ENCODE results near the gene NTRK1. TPM values are rescaled to one million over a fixed set of nuclear protein-coding genes. Genes with fewer than 3 reads are reported as not detected.

The NTRK1 gene
- total and polyA plus RNA-seq, 2 donors (not counting 1 experiment from before 2014, with no cell fraction given) = not detected

DNA sequence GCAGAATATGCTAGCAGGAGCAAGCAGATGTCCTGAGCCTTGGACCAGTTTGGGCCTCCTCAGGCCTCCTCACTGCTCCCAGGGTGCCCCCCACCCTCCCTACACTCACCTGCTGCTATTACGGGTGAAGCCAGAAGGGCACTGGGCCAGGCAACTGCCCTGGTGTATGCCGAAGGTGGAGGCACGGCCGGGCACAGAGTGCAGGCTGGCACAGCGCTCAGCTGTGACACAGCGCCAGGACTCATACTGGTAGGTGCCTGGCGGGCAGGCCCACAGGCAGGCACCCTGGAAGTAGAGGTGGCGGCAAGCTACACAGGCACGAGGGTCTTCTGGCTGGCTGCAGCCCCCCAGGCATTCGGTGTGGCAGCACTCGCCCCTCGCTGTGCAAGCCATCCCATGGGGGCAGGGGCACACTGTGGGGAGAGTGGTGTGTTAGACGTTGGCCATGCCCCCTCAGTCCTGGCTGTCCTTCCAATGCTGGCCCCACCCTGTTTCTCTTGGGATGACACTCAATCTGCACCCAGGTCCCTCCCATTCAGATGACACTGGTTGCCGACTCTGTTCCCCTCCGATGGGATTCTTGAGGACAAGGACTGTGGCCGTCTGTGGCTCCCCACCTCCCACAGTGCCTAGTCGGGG lies 8.8 kb upstream of the NTRK1 start:
- Histone ChIP-seq H3K9me3 (ENCODE audit: control extremely low read depth in 1 of 3, control insufficient read depth in 2 of 3, insufficient read depth in 1 of 3, low read length in 2 of 3) (peaks cover 0 to 4% (median 0%) of the 10 kb centered on the region in 3 donors), H3K27me3 (replicated peaks in 1 of 4; ENCODE audit: control extremely low read depth in 1 of 4, control insufficient read depth in 3 of 4, insufficient read depth in 4 of 4, low read length in 3 of 4) (peaks cover 0 to 27% (median 9%) of the 10 kb centered on the region in 4 experiments), H3K79me2 (ENCODE audit: control insufficient read depth, insufficient read depth, low read length) (no peaks in the 10 kb centered on the region), H3K4me3 (ENCODE audit: control extremely low read depth in 1 of 5, extremely low read depth in 1 of 5, insufficient read depth in 1 of 5, low read depth in 2 of 5, low read length in 4 of 5) (no peak overlapping the region), H2AFZ (ENCODE audit: insufficient read depth, low read depth, low read length, poor library complexity, severe bottlenecking) (no peak overlapping the region), H4K20me1 (ENCODE audit: control insufficient read depth, insufficient read depth, low read length, poor library complexity, severe bottlenecking) (no peaks in the 10 kb centered on the region), H3K4me1 (ENCODE audit: control insufficient read depth in 2 of 2, insufficient read depth in 2 of 2, low read length in 2 of 2) (peaks cover 0 to 5% of the 10 kb centered on the region in 2 donors), H3K36me3 (replicated peaks in 1 of 2; ENCODE audit: control extremely low read depth in 1 of 2, control insufficient read depth in 1 of 2, extremely low read depth in 1 of 2, insufficient read depth in 2 of 2, low read length in 1 of 2) (no peaks in the 10 kb centered on the region), H3K4me2 (replicated peaks; ENCODE audit: low read depth, low read length, poor library complexity, severe bottlenecking) (no peak overlapping the region), H3K9ac (ENCODE audit: low read length) (no peak overlapping the region), H3K27ac (ENCODE audit: low read length in 2 of 2) (no peak overlapping the region)
- H3K4me1 Mint-ChIP-seq = peaks cover 10% of the 10 kb centered on the region
- H3K27me3 Mint-ChIP-seq = peaks cover 63% of the 10 kb centered on the region
- intact Hi-C loops (cut with micrococcal nuclease) = no loop called here
- no peak overlapping the region for H3K27ac Mint-ChIP-seq
- no peak for TF ChIP-seq EZH2 (IDR thresholded peaks at IDR 0.05; ENCODE audit: borderline replicate concordance, insufficient read depth, low read depth, low read length, poor library complexity, severe bottlenecking)
- TF ChIP-seq, protein P1, sequence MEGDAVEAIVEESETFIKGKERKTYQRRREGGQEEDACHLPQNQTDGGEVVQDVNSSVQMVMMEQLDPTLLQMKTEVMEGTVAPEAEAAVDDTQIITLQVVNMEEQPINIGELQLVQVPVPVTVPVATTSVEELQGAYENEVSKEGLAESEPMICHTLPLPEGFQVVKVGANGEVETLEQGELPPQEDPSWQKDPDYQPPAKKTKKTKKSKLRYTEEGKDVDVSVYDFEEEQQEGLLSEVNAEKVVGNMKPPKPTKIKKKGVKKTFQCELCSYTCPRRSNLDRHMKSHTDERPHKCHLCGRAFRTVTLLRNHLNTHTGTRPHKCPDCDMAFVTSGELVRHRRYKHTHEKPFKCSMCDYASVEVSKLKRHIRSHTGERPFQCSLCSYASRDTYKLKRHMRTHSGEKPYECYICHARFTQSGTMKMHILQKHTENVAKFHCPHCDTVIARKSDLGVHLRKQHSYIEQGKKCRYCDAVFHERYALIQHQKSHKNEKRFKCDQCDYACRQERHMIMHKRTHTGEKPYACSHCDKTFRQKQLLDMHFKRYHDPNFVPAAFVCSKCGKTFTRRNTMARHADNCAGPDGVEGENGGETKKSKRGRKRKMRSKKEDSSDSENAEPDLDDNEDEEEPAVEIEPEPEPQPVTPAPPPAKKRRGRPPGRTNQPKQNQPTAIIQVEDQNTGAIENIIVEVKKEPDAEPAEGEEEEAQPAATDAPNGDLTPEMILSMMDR (IDR thresholded peaks at IDR 0.05) = no peak
- ChIA-PET POLR2A (no interaction called here), CTCF (interaction anchor here (1.6 kb wide), 1 partner anchor 162 kb away, joined by 6 read pairs; no protein-coding TSS in a partner anchor)
- DNase-seq = no peak
- no peak for ATAC-seq (ENCODE audit: low read depth)
- H3K9me3 Mint-ChIP-seq (ENCODE audit: insufficient read depth) = no peaks in the 10 kb centered on the region
- H3K4me3 Mint-ChIP-seq = no peak overlapping the region
- 92% methylated on average over 17 of the region's 17 CpGs for WGBS (ENCODE audit: insufficient coverage)

DNA sequence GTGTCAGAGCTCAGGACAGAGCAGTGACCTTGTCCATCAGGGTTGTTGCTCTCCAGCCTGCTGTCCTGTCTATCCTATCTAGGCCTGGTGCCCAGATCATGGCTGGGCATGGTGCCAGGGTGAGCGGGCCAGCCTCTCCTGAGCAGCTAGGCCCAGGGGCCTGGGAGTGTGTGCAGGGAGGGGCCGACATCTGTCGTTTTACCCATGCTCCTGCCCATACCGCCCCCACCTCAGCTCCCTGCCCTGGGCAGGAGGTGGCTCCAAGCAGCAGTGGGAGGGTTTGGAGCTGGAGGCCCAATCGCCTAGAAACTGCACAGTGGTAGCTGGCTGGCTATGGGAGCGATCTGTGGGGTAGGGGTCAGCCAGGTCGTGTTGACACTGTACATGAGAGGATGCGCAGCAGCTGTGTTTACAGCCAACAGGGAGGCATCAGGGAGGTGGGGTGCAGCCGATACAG lies 8.2 kb upstream of the NTRK1 start:
- Histone ChIP-seq H3K27me3 (replicated peaks in 1 of 4; ENCODE audit: control extremely low read depth in 1 of 4, control insufficient read depth in 3 of 4, insufficient read depth in 4 of 4, low read length in 3 of 4) (peaks cover 0 to 28% (median 9%) of the 10 kb centered on the region in 4 experiments), H3K36me3 (replicated peaks in 1 of 2; ENCODE audit: control extremely low read depth in 1 of 2, control insufficient read depth in 1 of 2, extremely low read depth in 1 of 2, insufficient read depth in 2 of 2, low read length in 1 of 2) (no peaks in the 10 kb centered on the region), H3K4me2 (replicated peaks; ENCODE audit: low read depth, low read length, poor library complexity, severe bottlenecking) (no peak overlapping the region), H3K27ac (ENCODE audit: low read length in 2 of 2) (no peak overlapping the region), H3K4me3 (ENCODE audit: control extremely low read depth in 1 of 5, extremely low read depth in 1 of 5, insufficient read depth in 1 of 5, low read depth in 2 of 5, low read length in 4 of 5) (no peak overlapping the region), H4K20me1 (ENCODE audit: control insufficient read depth, insufficient read depth, low read length, poor library complexity, severe bottlenecking) (no peaks in the 10 kb centered on the region), H2AFZ (ENCODE audit: insufficient read depth, low read depth, low read length, poor library complexity, severe bottlenecking) (no peak overlapping the region), H3K9ac (ENCODE audit: low read length) (no peak overlapping the region), H3K79me2 (ENCODE audit: control insufficient read depth, insufficient read depth, low read length) (no peaks in the 10 kb centered on the region), H3K9me3 (ENCODE audit: control extremely low read depth in 1 of 3, control insufficient read depth in 2 of 3, insufficient read depth in 1 of 3, low read length in 2 of 3) (peaks cover 0 to 4% (median 0%) of the 10 kb centered on the region in 3 donors), H3K4me1 (ENCODE audit: control insufficient read depth in 2 of 2, insufficient read depth in 2 of 2, low read length in 2 of 2) (peaks cover 0 to 5% of the 10 kb centered on the region in 2 donors)
- intact Hi-C loops (cut with micrococcal nuclease) = no loop called here
- Mint-ChIP-seq H3K4me1 (peaks cover 10% of the 10 kb centered on the region), H3K4me3 (no peak overlapping the region), H3K9me3 (ENCODE audit: insufficient read depth) (no peaks in the 10 kb centered on the region), H3K27ac (no peak overlapping the region), H3K27me3 (peaks cover 62% of the 10 kb centered on the region)
- WGBS (ENCODE audit: insufficient coverage) = 88% methylated on average over 6 of the region's 9 CpGs
- DNase-seq (no peak), ATAC-seq (ENCODE audit: low read depth) (no peak)
- ChIA-PET CTCF (interaction anchor here (0.6 to 1.6 kb wide), 3 partner anchors 57 to 442 kb away, joined by 3 to 6 read pairs (median 3); no protein-coding TSS in a partner anchor), POLR2A (no interaction called here)
- TF ChIP-seq EZH2 (IDR thresholded peaks at IDR 0.05; ENCODE audit: borderline replicate concordance, insufficient read depth, low read depth, low read length, poor library complexity, severe bottlenecking) = no peak
- TF ChIP-seq, protein P1 (IDR thresholded peaks at IDR 0.05) = no peak

Data from B cell (primary cell).